ENCODE measurements around the gene GFRA1.

GRCh38 chr10:116110736-116111135 lies 162.3 kb downstream of the GFRA1 start:
- TF ChIP-seq, protein P1, sequence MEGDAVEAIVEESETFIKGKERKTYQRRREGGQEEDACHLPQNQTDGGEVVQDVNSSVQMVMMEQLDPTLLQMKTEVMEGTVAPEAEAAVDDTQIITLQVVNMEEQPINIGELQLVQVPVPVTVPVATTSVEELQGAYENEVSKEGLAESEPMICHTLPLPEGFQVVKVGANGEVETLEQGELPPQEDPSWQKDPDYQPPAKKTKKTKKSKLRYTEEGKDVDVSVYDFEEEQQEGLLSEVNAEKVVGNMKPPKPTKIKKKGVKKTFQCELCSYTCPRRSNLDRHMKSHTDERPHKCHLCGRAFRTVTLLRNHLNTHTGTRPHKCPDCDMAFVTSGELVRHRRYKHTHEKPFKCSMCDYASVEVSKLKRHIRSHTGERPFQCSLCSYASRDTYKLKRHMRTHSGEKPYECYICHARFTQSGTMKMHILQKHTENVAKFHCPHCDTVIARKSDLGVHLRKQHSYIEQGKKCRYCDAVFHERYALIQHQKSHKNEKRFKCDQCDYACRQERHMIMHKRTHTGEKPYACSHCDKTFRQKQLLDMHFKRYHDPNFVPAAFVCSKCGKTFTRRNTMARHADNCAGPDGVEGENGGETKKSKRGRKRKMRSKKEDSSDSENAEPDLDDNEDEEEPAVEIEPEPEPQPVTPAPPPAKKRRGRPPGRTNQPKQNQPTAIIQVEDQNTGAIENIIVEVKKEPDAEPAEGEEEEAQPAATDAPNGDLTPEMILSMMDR (IDR thresholded peaks at IDR 0.05), result no peak
- no peak for TF ChIP-seq POLR2A (IDR thresholded peaks at IDR 0.05)

Measured in lower leg skin (tissue), 3 donors.